Eye (tissue), 1 donor: ENCODE data around the gene UCMA.

ENCODE experiments used
- DNase-seq: peaks from one replicate; pipeline ENCODE4 v3.0.0-alpha.2; 2015

Gene UCMA

DNA sequence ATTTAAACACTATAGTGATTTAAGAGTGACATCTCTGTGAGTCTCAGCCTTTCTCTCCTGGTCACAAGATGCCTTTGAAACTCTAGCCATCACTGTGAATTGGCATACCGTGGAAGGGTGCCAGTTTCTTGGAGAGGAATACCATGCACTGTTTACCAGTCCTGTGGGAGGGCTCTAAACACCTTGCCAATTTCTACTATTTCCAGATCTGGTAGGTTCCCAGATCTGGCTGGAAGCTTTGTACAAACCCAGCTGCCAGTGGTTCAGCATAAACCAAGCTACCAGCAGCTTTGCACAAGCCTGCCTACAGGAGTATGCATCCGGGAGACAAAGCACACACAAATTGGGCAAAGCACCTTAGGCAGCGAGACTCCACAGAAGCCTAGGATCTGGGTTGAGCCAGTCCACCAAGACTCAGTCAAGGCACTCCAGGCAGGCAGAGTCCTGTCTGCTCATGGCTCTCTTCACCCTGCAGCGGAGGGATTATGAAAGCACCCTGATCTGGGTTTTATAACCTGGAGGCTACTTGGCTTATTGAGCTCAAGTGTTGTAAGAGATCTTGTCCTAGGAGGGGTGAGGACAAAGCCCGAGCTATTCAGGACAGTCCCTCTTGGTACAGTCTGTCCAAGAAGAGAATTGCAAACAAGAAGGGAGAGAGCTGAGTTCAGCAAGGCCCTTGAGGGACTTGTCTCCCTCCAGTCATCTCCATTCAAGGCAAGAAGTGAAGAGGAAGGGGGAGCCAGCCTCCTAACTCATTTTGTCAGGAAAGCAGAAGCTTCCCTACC is 49.3 kb downstream of the UCMA start:
- DNase-seq = no peak

- DNase-seq = no peak
Measured at GRCh38 chr10:13184276-13184675, 49.9 kb downstream of the UCMA start.

GRCh38 chr10:13183625-13184024 is 50.5 kb downstream of the UCMA start:
- no peak for DNase-seq

GRCh38 chr10:13182424-13182823 is 51.8 kb downstream of the UCMA start:
- DNase-seq = no peak

- DNase-seq = no peak
Measured at GRCh38 chr10:13180788-13181187, 53.4 kb downstream of the UCMA start.

- DNase-seq = no peak
Measured at GRCh38 chr10:13173616-13174015, 60.6 kb downstream of the UCMA start.
